Osteocyte (in vitro differentiated cells): ENCODE results near the gene AATF. TPM values are rescaled to one million over a fixed set of nuclear protein-coding genes. Genes with fewer than 3 reads are reported as not detected.

ENCODE experiments used
- DNase-seq: peaks from one replicate; pipeline ENCODE4 v3.0.0; 2021; ENCODE audit warnings: mixed read lengths; ENCODE audit not compliant: unreplicated experiment; ENCODE audit errors: extremely low spot score
- H3K27ac Mint-ChIP-seq: one replicate; pipeline ENCODE4 v1.8.0; 2021; ENCODE audit warnings: mild to moderate bottlenecking, mixed read lengths; ENCODE audit not compliant: unreplicated experiment
- H3K27me3 Mint-ChIP-seq: one replicate; pipeline ENCODE4 v1.8.0; 2021; ENCODE audit warnings: mixed read lengths; ENCODE audit not compliant: unreplicated experiment
- H3K36me3 Mint-ChIP-seq: one replicate; pipeline ENCODE4 v1.8.0; 2021; ENCODE audit warnings: mixed read lengths; ENCODE audit not compliant: unreplicated experiment
- H3K4me1 Mint-ChIP-seq: one replicate; pipeline ENCODE4 v1.8.0; 2021; ENCODE audit warnings: mixed read lengths; ENCODE audit not compliant: unreplicated experiment
- H3K4me3 Mint-ChIP-seq: one replicate; pipeline ENCODE4 v1.8.0; 2021; ENCODE audit warnings: mild to moderate bottlenecking, moderate library complexity, mixed read lengths; ENCODE audit not compliant: unreplicated experiment
- H3K9me3 Mint-ChIP-seq: one replicate; pipeline ENCODE4 v1.8.0; 2021; ENCODE audit warnings: mixed read lengths; ENCODE audit not compliant: unreplicated experiment
- CTCF ChIP-seq: fragments of 200-600 bp; sonication (generic); IDR thresholded peaks from 2 replicates; pipeline ENCODE4 v1.5.0; 2021; ENCODE audit warnings: antibody characterized with exemption, mild to moderate bottlenecking, moderate library complexity
- total RNA-seq: library from RNA; stranded (reverse); gene quantifications from 2 replicates; pipeline ENCODE4 v1.2.1, GENCODE V29; 2021

AATF gene
- total RNA-seq, 1 donor from 2014 or later, result 39.6 TPM

- Mint-ChIP-seq H3K27me3 (no peaks in the 10 kb centered on the region), H3K4me1 (no peaks in the 10 kb centered on the region), H3K4me3 (no peak overlapping the region), H3K27ac (no peak overlapping the region), H3K36me3 (peaks cover 19% of the 10 kb centered on the region), H3K9me3 (no peaks in the 10 kb centered on the region)
- no peak for DNase-seq
- TF ChIP-seq CTCF, result no peak
Measured at GRCh38 chr17:37090941-37091340, 142.2 kb downstream of the AATF start.

GRCh38 chr17:37092071-37092470 lies 143.3 kb downstream of the AATF start:
- Mint-ChIP-seq H3K4me1 (no peaks in the 10 kb centered on the region), H3K4me3 (no peak overlapping the region), H3K27ac (no peak overlapping the region), H3K27me3 (no peaks in the 10 kb centered on the region), H3K9me3 (no peaks in the 10 kb centered on the region), H3K36me3 (peaks cover 29% of the 10 kb centered on the region)
- TF ChIP-seq CTCF, result no peak
- DNase-seq, result no peak

DNA sequence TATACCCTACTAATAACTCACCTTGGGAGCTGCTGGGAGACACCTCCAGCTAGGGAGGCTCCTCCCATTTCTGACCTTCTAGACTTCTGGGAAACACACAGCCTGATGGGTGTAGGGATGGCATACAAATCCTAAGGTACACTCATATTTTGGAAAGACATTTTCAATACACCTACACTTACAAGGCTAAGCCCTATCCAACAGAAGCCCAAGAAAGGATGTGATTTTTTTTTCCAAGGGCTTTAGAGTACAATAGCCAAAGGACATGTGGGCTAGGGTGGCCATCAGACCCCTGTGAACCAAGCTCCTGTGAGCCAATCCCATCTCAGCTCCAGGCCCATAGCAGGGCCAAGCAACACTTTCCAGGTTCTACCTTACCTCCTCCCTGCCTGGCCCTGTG lies 143.9 kb downstream of the AATF start:
- Mint-ChIP-seq H3K27ac (no peak overlapping the region), H3K4me1 (no peaks in the 10 kb centered on the region), H3K9me3 (no peaks in the 10 kb centered on the region)

GRCh38 chr17:37094391-37094790 lies 145.6 kb downstream of the AATF start:
- Mint-ChIP-seq H3K27me3 (no peaks in the 10 kb centered on the region), H3K9me3 (no peaks in the 10 kb centered on the region), H3K27ac (no peak overlapping the region), H3K4me1 (peaks cover 2% of the 10 kb centered on the region), H3K36me3 (peaks cover 21% of the 10 kb centered on the region), H3K4me3 (no peak overlapping the region)
- no peak for TF ChIP-seq CTCF
- no peak for DNase-seq

More for the DNA sequence above, 143.9 kb downstream of the AATF start:
- TF ChIP-seq CTCF, result no peak
- Mint-ChIP-seq H3K4me3 (no peak overlapping the region), H3K27me3 (no peaks in the 10 kb centered on the region), H3K36me3 (peaks cover 28% of the 10 kb centered on the region)
- DNase-seq, result no peak

DNA sequence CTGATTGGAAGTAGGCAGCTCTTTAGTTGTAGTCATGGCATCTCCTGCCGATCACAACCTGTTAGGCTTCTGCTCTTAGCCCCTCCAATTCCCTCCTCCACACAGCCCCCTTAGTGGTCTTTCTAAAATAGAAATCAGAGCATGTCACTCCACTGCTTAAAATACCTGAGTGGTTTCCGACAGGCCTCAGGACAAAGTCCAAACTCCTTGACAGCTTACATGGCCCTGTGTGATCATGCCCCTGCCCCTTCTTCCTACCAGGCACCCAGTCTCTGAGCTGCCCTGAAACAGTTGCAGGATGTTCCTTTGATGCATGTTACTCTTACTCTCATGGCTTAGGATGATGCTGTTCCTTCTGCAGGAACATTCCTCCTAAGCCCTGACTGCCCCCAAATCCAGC lies 147.3 kb downstream of the AATF start:
- Mint-ChIP-seq H3K36me3 (peaks cover 24% of the 10 kb centered on the region), H3K4me3 (no peak overlapping the region), H3K9me3 (no peaks in the 10 kb centered on the region), H3K27me3 (no peaks in the 10 kb centered on the region), H3K4me1 (peaks cover 3% of the 10 kb centered on the region), H3K27ac (no peak overlapping the region)
- DNase-seq, result no peak
- no peak for TF ChIP-seq CTCF
